WTC11 (cell line): ENCODE results near the gene SLC25A30. TPM values are rescaled to one million over a fixed set of nuclear protein-coding genes. Genes with fewer than 3 reads are reported as not detected.

Source experiments
- ATAC-seq: fragments of 200-7000 bp; cut with Tn5 transposase; 2 replicates; pipeline ENCODE4 v1.10.0; 2021; ENCODE audit warnings: mild to moderate bottlenecking, moderate library complexity
- CTCF ChIA-PET: fragments of 300-600 bp; sonication (Branson Sonifier 250); formaldehyde crosslinking; loops from one replicate; lab custom pipeline; 2021; ENCODE audit warnings: antibody characterized with exemption; lab: Charles Lee
- POLR2A ChIA-PET: fragments of 350-600 bp; sonication (Branson Sonifier 250); formaldehyde crosslinking; loops from one replicate; lab custom pipeline; 2021; ENCODE audit warnings: antibody characterized with exemption; lab: Charles Lee
- DNase-seq: peaks from one replicate; pipeline ENCODE4 v3.0.0; 2021; ENCODE audit warnings: low spot score
- H3K27ac Mint-ChIP-seq: 2 replicates; pipeline ENCODE4 v1.8.0; 2021; ENCODE audit warnings: mixed read lengths
- H3K27me3 Mint-ChIP-seq: 2 replicates; pipeline ENCODE4 v1.8.0; 2021; ENCODE audit warnings: low read depth, mild to moderate bottlenecking, moderate library complexity, mixed read lengths
- H3K36me3 Mint-ChIP-seq: 2 replicates; pipeline ENCODE4 v1.8.0; 2021; ENCODE audit warnings: mixed read lengths
- H3K4me1 Mint-ChIP-seq: 2 replicates; pipeline ENCODE4 v1.8.0; 2022; ENCODE audit warnings: mixed read lengths
- H3K4me3 Mint-ChIP-seq: 2 replicates; pipeline ENCODE4 v1.8.0; 2021; ENCODE audit warnings: mild to moderate bottlenecking, moderate library complexity, mixed read lengths
- H3K9me3 Mint-ChIP-seq: 2 replicates; pipeline ENCODE4 v1.8.0; 2021; ENCODE audit warnings: mixed read lengths
- ATF1 ChIP-seq: sonication (generic); formaldehyde crosslinking; IDR thresholded peaks from 2 replicates; pipeline ENCODE4 v1.8.1; 2023; ENCODE audit warnings: mild to moderate bottlenecking, moderate library complexity, missing genetic modification reagents
- ATF3 ChIP-seq: sonication (generic); formaldehyde crosslinking; conservative IDR thresholded peaks from 2 replicates; pipeline ENCODE4 v1.8.1; 2022; ENCODE audit warnings: mild to moderate bottlenecking, missing genetic modification reagents
- CBFB ChIP-seq: sonication (generic); formaldehyde crosslinking; IDR thresholded peaks from 2 replicates; pipeline ENCODE4 v1.8.1; 2022; ENCODE audit warnings: mild to moderate bottlenecking, low read depth, missing genetic modification reagents
- CREB1 ChIP-seq: sonication (generic); formaldehyde crosslinking; IDR thresholded peaks from 2 replicates; pipeline ENCODE4 v1.8.0; 2023; ENCODE audit warnings: mild to moderate bottlenecking, missing genetic modification reagents
- CREM ChIP-seq: sonication (generic); formaldehyde crosslinking; IDR thresholded peaks from 2 replicates; pipeline ENCODE4 v1.8.1; 2022; ENCODE audit warnings: mild to moderate bottlenecking, missing genetic modification reagents, moderate library complexity
- CTCF ChIP-seq: fragments of 200-600 bp; IDR thresholded peaks from 2 replicates; pipeline ENCODE4 v1.8.0; 2022; ENCODE audit warnings: antibody characterized with exemption
- FOXJ3 ChIP-seq: sonication (generic); formaldehyde crosslinking; IDR thresholded peaks from 2 replicates; pipeline ENCODE4 v1.9.0; 2021; ENCODE audit warnings: missing genetic modification reagents, mild to moderate bottlenecking, borderline replicate concordance
- HMGA2 ChIP-seq: fragments of 250-450 bp; sonication (Bioruptor Pico); IDR thresholded peaks from 2 replicates; pipeline ENCODE4 v1.4.0; 2021; ENCODE audit warnings: mild to moderate bottlenecking, moderate library complexity
- IRF1 ChIP-seq: sonication (generic); formaldehyde crosslinking; IDR thresholded peaks from 2 replicates; pipeline ENCODE4 v1.8.0; 2023; ENCODE audit warnings: missing genetic modification reagents
- MAX ChIP-seq: sonication (generic); formaldehyde crosslinking; IDR thresholded peaks from 2 replicates; pipeline ENCODE4 v1.8.0; 2022; ENCODE audit warnings: mild to moderate bottlenecking, missing genetic modification reagents
- MXD4 ChIP-seq: fragments of 250-450 bp; sonication (Bioruptor Pico); IDR thresholded peaks from 2 replicates; pipeline ENCODE4 v1.8.0; 2021; ENCODE audit warnings: mild to moderate bottlenecking, moderate library complexity, borderline replicate concordance
- NFATC4 ChIP-seq: fragments of 250-450 bp; sonication (Bioruptor Pico); IDR thresholded peaks from 2 replicates; pipeline ENCODE4 v1.9.0; 2021; ENCODE audit warnings: mild to moderate bottlenecking
- NFYB ChIP-seq: sonication (generic); formaldehyde crosslinking; conservative IDR thresholded peaks from 2 replicates; pipeline ENCODE4 v1.8.0; 2022; ENCODE audit warnings: low read depth, missing genetic modification reagents
- OVOL2 ChIP-seq: fragments of 250-450 bp; sonication (Bioruptor Pico); IDR thresholded peaks from 2 replicates; pipeline ENCODE4 v1.9.0; 2021; ENCODE audit warnings: mild to moderate bottlenecking, borderline replicate concordance
- PREB ChIP-seq: sonication (generic); formaldehyde crosslinking; IDR thresholded peaks from 2 replicates; pipeline ENCODE4 v1.8.1; 2022; ENCODE audit warnings: mild to moderate bottlenecking, missing genetic modification reagents, moderate library complexity, borderline replicate concordance
- RELA ChIP-seq: sonication (generic); formaldehyde crosslinking; IDR thresholded peaks from 2 replicates; pipeline ENCODE4 v1.8.1; 2022; ENCODE audit warnings: missing genetic modification reagents, mild to moderate bottlenecking, borderline replicate concordance
- SMAD3 ChIP-seq: sonication (generic); formaldehyde crosslinking; IDR thresholded peaks from 2 replicates; pipeline ENCODE4 v1.8.0; 2022; ENCODE audit warnings: missing genetic modification reagents, mild to moderate bottlenecking, borderline replicate concordance
- ZNF416 ChIP-seq: fragments of 250-450 bp; sonication (Bioruptor Pico); IDR thresholded peaks from 2 replicates; pipeline ENCODE4 v1.9.0; 2021; ENCODE audit warnings: mild to moderate bottlenecking, inconsistent platforms
- ZNF425 ChIP-seq: fragments of 250-450 bp; sonication (Bioruptor Pico); conservative IDR thresholded peaks from 2 replicates; pipeline ENCODE4 v1.9.0; 2021; ENCODE audit warnings: mild to moderate bottlenecking
- total RNA-seq: library from RNA; stranded (reverse); gene quantifications from 3 replicates; pipeline ENCODE4 v1.2.3, GENCODE V29; 2021

Gene SLC25A30
- total RNA-seq, 1 experiment from 2014 or later: 8.2 TPM

GRCh38 chr13:45396533-45397095 lies 21.6 kb downstream of the SLC25A30 start:
- no peak overlapping the region for H3K4me3 Mint-ChIP-seq
- no peaks in the 10 kb centered on the region for H3K27me3 Mint-ChIP-seq
- no peak for ATAC-seq
- peaks cover 5% of the 10 kb centered on the region for H3K4me1 Mint-ChIP-seq
- CTCF ChIA-PET: interaction anchor here (5.2 kb wide), 1 partner anchor 26 kb away, joined by 87 read pairs; no protein-coding TSS in a partner anchor
- H3K27ac Mint-ChIP-seq: peak overlapping the region; percentile 80; the same call in 1 of the 2 replicates
- H3K36me3 Mint-ChIP-seq: peaks cover 27% of the 10 kb centered on the region
- TF ChIP-seq MAX (CRISPR knock-in tag): no peak
- no peak for TF ChIP-seq IRF1 (CRISPR knock-in tag)
- no peak for TF ChIP-seq ZNF416 (CRISPR knock-in tag)
- TF ChIP-seq MXD4 (CRISPR knock-in tag): no peak
- TF ChIP-seq CREB1 (CRISPR knock-in tag): no peak
- TF ChIP-seq ATF1 (CRISPR knock-in tag): no peak
- TF ChIP-seq ZNF425: no peak
- no peak for TF ChIP-seq FOXJ3 (CRISPR knock-in tag)
- no peak for TF ChIP-seq RELA
- no peak for TF ChIP-seq NFATC4
- no peak for TF ChIP-seq PREB (CRISPR knock-in tag)
- no peak for TF ChIP-seq OVOL2 (CRISPR knock-in tag)
- no peak for TF ChIP-seq CTCF
- no peak for TF ChIP-seq CREM (CRISPR knock-in tag)
- no peak for TF ChIP-seq HMGA2 (CRISPR knock-in tag)
- TF ChIP-seq CBFB (CRISPR knock-in tag): no peak
- TF ChIP-seq NFYB: no peak
- TF ChIP-seq ATF3 (CRISPR knock-in tag): no peak
- TF ChIP-seq, all 79 proteins: peak for 0
- DNase-seq: no peak
- POLR2A ChIA-PET: no interaction called here
- no peaks in the 10 kb centered on the region for H3K9me3 Mint-ChIP-seq

- no peak for TF ChIP-seq SMAD3 (CRISPR knock-in tag)
- peak; percentile 51 for TF ChIP-seq CTCF
- H3K4me3 Mint-ChIP-seq: no peak overlapping the region
- peak; percentile 63 for DNase-seq
Measured at GRCh38 chr13:45393941-45394570, 24.1 kb downstream of the SLC25A30 start.

More at GRCh38 chr13:45393941-45394570, 24.1 kb downstream of the SLC25A30 start:
- Mint-ChIP-seq H3K27ac (0 out of 2 replicates have a peak overlapping the region, but pooled peaks have one; percentile 11), H3K27me3 (no peaks in the 10 kb centered on the region), H3K36me3 (peaks cover 21% of the 10 kb centered on the region), H3K4me1 (peaks cover 5% of the 10 kb centered on the region), H3K9me3 (no peaks in the 10 kb centered on the region)
- CTCF ChIA-PET: interaction anchor here (0.5 to 5.2 kb wide), 38 partner anchors 9 to 1602 kb away, joined by 3 to 87 read pairs (median 4); partner anchors contain the start of genes COG3, SLC25A30 and TPT1
- peak; percentile 98 for ATAC-seq
- POLR2A ChIA-PET: interaction anchor here (0.7 to 1.8 kb wide), 4 partner anchors 23 to 53 kb away, joined by 3 to 6 read pairs (median 4); partner anchors contain the start of gene TPT1
